ENCODE data around the gene TRABD2A. TPM values are rescaled to one million over a fixed set of nuclear protein-coding genes. Genes with fewer than 3 reads are reported as not detected.

TRABD2A gene
- total and polyA plus RNA-seq, 2 of the 13 experiments (the other 11 are each of a cell fraction or from before 2014, with no cell fraction given), result 0.15 TPM; not detected in 1

DNA sequence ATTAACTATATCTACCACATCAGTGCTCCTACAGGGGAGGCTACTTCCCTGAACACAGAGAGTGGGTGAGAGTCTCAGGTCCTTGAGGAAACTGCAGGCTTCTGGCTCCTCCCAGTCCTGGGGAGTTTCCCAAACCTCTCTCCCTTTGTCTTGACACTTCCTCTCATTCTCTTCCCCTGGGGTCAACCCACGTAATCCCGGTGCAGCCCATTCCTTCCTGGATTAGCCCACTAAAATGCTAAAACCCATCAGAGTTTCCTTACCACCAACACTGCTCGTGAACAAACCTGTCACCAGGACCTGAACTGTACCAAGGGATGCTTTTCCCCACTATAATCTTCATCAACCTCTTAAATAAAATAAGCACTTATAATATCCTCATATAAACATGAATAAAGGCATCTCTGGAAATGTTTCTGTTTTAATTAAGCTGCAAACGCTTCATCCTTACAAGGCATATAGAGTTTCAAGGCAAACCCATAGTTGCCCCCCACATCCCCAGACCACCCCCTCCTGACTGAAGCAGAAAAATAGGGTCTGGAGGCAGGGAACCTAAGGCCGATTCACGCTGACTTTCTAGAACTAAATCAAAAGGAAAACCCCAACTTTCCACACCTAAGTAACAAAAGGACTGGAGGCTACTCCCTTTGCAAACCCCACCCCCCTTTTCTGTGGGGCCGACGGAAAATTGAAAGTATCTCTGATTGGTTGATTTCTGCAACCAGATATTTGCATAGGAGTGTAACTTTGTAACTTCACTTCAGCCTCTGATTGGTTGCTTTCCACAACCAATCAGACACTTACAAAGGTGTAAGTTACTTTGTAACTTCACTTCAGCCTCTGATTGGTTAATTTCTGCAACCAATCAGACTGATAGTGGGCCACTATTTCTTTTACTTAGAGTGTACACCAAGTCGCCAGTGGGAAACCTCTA lies 43.6 kb upstream of the TRABD2A start:
- BruUV-seq (replicated peaks), result TSS peak; percentile 66
- Histone ChIP-seq H3K4me1 (ENCODE audit: insufficient read depth, low read length) (peaks cover 53% of the 10 kb centered on the region), H3K27ac (ENCODE audit: extremely low read length, insufficient read depth, low read length) (peak overlapping the region; percentile 44), H3K27me3 (ENCODE audit: control insufficient read depth in 1 of 2, insufficient read depth in 2 of 2, low read length in 2 of 2) (no peaks in the 10 kb centered on the region), H3K36me3 (replicated peaks in 1 of 2; ENCODE audit: control insufficient read depth in 1 of 2, insufficient read depth in 2 of 2, low read length in 2 of 2) (no peaks in the 10 kb centered on the region), H3K79me2 (ENCODE audit: insufficient read depth, low read length) (no peaks in the 10 kb centered on the region), H4K20me1 (ENCODE audit: insufficient read depth, low read length) (no peaks in the 10 kb centered on the region), H2AFZ (ENCODE audit: low read length) (peak overlapping the region; percentile 88), H3K9ac (ENCODE audit: insufficient read depth, low read depth, low read length) (peak overlapping the region; percentile 52; the same call in 1 of the 2 replicates), H3K4me2 (ENCODE audit: low read depth, low read length) (peak overlapping the region; percentile 100), H3K4me3 (replicated peaks in 1 of 3; ENCODE audit: insufficient read depth in 1 of 3, low read depth in 2 of 3, low read length in 3 of 3) (peak overlapping the region; percentile 30 to 62 (median 61)), H3K9me3 (ENCODE audit: low read length) (no peaks in the 10 kb centered on the region)
- ChIA-PET POLR2A (interaction anchor here (2.4 to 3.5 kb wide), 4 partner anchors 18 to 46 kb away, joined by 14 to 74 read pairs (median 32); partner anchors contain the start of genes KCMF1 and TMSB10), CTCF (ENCODE audit: low intra/inter-chr PET ratio, low total read pairs) (interaction anchor here (1.0 to 4.0 kb wide), 8 partner anchors 12 to 428 kb away, joined by 3 to 64 read pairs (median 12); partner anchors contain the start of genes TMSB10 and TRABD2A)
- FAIRE-seq, result peak; percentile 47
- peak; percentile 95 for DNase-seq (ENCODE audit: low spot score)
- 19% methylated on average over 9 of the region's 9 CpGs for WGBS (ENCODE audit: low lambda C conversion rate)
- in situ Hi-C loops (cut with HindIII; ENCODE audit: extremely low pct_ligation_motif_present, low pct_unique_long_range_greater_than_20kb) (loop anchor here (5.0 kb wide), 2 partner anchors 48 to 88 kb away; partner anchors contain the start of gene KCMF1), intact Hi-C loops (cut with micrococcal nuclease; ENCODE audit: unreplicated experiment) (loop anchor here (1.0 to 10.0 kb wide), 2 partner anchors 42 to 380 kb away; no protein-coding TSS in a partner anchor)
- peak; percentile 44 for ATAC-seq
- TF ChIP-seq ELF3 (CRISPR knock-in tag; IDR thresholded peaks at IDR 0.05) (0 out of 2 replicates have a peak, but pooled peaks have one; percentile 8), ZMAT3 (CRISPR knock-in tag; conservative IDR thresholded peaks at IDR 0.05) (no peak), ZKSCAN5 (CRISPR knock-in tag; IDR thresholded peaks at IDR 0.05) (no peak), CEBPB (IDR thresholded peaks at IDR 0.05; ENCODE audit: borderline replicate concordance, low read depth, low read length) (no peak), ZFP36L1 (CRISPR knock-in tag; IDR thresholded peaks at IDR 0.05) (0 out of 2 replicates have a peak, but pooled peaks have one; percentile 34), MED1 (CRISPR knock-in tag; IDR thresholded peaks at IDR 0.05) (0 out of 2 replicates have a peak, but pooled peaks have one; percentile 8), LCORL (IDR thresholded peaks at IDR 0.05) (no peak), LCORL (CRISPR knock-in tag; IDR thresholded peaks at IDR 0.05) (0 out of 2 replicates have a peak, but pooled peaks have one; percentile 8), POLR2A (IDR thresholded peaks at IDR 0.05; ENCODE audit: insufficient read depth in 1 of 2, low read depth in 2 of 2, low read length in 2 of 2) (0 out of 4 replicates have a peak, but pooled peaks of 1 of the 2 experiments have one; percentile 15), BCL6 (CRISPR knock-in tag; IDR thresholded peaks at IDR 0.05) (0 out of 2 replicates have a peak, but pooled peaks have one; percentile 3)
- TF ChIP-seq, protein P1, sequence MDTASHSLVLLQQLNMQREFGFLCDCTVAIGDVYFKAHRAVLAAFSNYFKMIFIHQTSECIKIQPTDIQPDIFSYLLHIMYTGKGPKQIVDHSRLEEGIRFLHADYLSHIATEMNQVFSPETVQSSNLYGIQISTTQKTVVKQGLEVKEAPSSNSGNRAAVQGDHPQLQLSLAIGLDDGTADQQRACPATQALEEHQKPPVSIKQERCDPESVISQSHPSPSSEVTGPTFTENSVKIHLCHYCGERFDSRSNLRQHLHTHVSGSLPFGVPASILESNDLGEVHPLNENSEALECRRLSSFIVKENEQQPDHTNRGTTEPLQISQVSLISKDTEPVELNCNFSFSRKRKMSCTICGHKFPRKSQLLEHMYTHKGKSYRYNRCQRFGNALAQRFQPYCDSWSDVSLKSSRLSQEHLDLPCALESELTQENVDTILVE (CRISPR knock-in tag; IDR thresholded peaks at IDR 0.05), result 0 out of 2 replicates have a peak, but pooled peaks have one; percentile 23
- TF ChIP-seq, protein P2, sequence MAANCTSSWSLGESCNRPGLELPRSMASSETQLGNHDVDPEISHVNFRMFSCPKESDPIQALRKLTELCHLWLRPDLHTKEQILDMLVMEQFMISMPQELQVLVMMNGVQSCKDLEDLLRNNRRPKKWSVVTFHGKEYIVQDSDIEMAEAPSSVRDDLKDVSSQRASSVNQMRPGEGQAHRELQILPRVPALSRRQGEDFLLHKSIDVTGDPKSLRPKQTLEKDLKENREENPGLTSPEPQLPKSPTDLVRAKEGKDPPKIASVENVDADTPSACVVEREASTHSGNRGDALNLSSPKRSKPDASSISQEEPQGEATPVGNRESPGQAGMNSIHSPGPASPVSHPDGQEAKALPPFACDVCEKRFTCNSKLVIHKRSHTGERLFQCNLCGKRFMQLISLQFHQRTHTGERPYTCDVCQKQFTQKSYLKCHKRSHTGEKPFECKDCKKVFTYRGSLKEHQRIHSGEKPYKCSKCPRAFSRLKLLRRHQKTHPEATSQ (CRISPR knock-in tag; IDR thresholded peaks at IDR 0.05; ENCODE audit: borderline replicate concordance), result peak; percentile 45; the same call in 1 of the 2 replicates
- TF ChIP-seq, protein P3, sequence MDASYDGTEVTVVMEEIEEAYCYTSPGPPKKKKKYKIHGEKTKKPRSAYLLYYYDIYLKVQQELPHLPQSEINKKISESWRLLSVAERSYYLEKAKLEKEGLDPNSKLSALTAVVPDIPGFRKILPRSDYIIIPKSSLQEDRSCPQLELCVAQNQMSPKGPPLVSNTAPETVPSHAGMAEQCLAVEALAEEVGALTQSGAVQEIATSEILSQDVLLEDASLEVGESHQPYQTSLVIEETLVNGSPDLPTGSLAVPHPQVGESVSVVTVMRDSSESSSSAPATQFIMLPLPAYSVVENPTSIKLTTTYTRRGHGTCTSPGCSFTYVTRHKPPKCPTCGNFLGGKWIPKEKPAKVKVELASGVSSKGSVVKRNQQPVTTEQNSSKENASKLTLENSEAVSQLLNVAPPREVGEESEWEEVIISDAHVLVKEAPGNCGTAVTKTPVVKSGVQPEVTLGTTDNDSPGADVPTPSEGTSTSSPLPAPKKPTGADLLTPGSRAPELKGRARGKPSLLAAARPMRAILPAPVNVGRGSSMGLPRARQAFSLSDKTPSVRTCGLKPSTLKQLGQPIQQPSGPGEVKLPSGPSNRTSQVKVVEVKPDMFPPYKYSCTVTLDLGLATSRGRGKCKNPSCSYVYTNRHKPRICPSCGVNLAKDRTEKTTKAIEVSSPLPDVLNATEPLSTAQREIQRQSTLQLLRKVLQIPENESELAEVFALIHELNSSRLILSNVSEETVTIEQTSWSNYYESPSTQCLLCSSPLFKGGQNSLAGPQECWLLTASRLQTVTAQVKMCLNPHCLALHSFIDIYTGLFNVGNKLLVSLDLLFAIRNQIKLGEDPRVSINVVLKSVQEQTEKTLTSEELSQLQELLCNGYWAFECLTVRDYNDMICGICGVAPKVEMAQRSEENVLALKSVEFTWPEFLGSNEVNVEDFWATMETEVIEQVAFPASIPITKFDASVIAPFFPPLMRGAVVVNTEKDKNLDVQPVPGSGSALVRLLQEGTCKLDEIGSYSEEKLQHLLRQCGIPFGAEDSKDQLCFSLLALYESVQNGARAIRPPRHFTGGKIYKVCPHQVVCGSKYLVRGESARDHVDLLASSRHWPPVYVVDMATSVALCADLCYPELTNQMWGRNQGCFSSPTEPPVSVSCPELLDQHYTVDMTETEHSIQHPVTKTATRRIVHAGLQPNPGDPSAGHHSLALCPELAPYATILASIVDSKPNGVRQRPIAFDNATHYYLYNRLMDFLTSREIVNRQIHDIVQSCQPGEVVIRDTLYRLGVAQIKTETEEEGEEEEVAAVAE (CRISPR knock-in tag; IDR thresholded peaks at IDR 0.05; ENCODE audit: borderline replicate concordance), result peak; percentile 96
- TF ChIP-seq, protein P4, sequence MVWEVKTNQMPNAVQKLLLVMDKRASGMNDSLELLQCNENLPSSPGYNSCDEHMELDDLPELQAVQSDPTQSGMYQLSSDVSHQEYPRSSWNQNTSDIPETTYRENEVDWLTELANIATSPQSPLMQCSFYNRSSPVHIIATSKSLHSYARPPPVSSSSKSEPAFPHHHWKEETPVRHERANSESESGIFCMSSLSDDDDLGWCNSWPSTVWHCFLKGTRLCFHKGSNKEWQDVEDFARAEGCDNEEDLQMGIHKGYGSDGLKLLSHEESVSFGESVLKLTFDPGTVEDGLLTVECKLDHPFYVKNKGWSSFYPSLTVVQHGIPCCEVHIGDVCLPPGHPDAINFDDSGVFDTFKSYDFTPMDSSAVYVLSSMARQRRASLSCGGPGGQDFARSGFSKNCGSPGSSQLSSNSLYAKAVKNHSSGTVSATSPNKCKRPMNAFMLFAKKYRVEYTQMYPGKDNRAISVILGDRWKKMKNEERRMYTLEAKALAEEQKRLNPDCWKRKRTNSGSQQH (CRISPR knock-in tag; IDR thresholded peaks at IDR 0.05; ENCODE audit: low read depth), result 0 out of 2 replicates have a peak, but pooled peaks have one; percentile 29
